OCI-LY3 (cell line): ENCODE data around the gene BABAM2.

Experiments used
- H2AFZ ChIP-seq: fragments of 200-600, 300-600 bp; shearing (Covaris generic); 2 replicates; pipeline ENCODE4 v1.6.0; 2014; ENCODE audit warnings: antibody characterized with exemption, low read depth, low read length
- H3K27ac ChIP-seq: fragments of 200-600, 300-600 bp; sonication (generic); 2 replicates; pipeline ENCODE4 v1.5.1; 2014; ENCODE audit warnings: mild to moderate bottlenecking, low read length, moderate library complexity, mixed read lengths
- H3K27me3 ChIP-seq: fragments of 200-600, 300-600 bp; sonication (generic); 2 replicates; pipeline ENCODE4 v1.6.1; 2014; ENCODE audit warnings: low read depth, low read length, mixed read lengths
- H3K36me3 ChIP-seq: fragments of 200-600, 300-600 bp; sonication (generic); replicated peaks from 2 replicates; pipeline ENCODE3; 2014; ENCODE audit warnings: low read depth, low read length, mixed read lengths
- H3K4me1 ChIP-seq: fragments of 300-600, 200-600 bp; sonication (generic); 2 replicates; pipeline ENCODE4 v1.6.1; 2014; ENCODE audit warnings: low read length, mixed read lengths
- H3K4me2 ChIP-seq: fragments of 200-600, 300-600 bp; sonication (generic); 2 replicates; pipeline ENCODE4 v1.6.1; 2014; ENCODE audit warnings: low read length, mixed read lengths
- H3K4me3 ChIP-seq: fragments of 300-600, 200-600 bp; sonication (generic); 2 replicates; pipeline ENCODE4 v1.5.1; 2014; ENCODE audit warnings: antibody characterized with exemption, mild to moderate bottlenecking, low read length, moderate library complexity
- H3K79me2 ChIP-seq: fragments of 300-600, 200-600 bp; shearing (Covaris generic); 2 replicates; pipeline ENCODE4 v1.6.1; 2014; ENCODE audit warnings: mild to moderate bottlenecking, low read length, mixed read lengths
- H3K9ac ChIP-seq: fragments of 300-600, 200-600 bp; shearing (Covaris generic); 2 replicates; pipeline ENCODE4 v1.6.0; 2014; ENCODE audit warnings: mild to moderate bottlenecking, low read length, moderate library complexity
- H3K9me3 ChIP-seq: fragments of 200-600, 300-600 bp; shearing (Covaris generic); 2 replicates; pipeline ENCODE4 v1.6.1; 2014; ENCODE audit warnings: low read length, mixed read lengths; ENCODE audit not compliant: insufficient read depth
- H4K20me1 ChIP-seq: fragments of 200-600, 300-600 bp; sonication (generic); 2 replicates; pipeline ENCODE4 v1.6.1; 2016; ENCODE audit warnings: low read length, mixed read lengths; ENCODE audit not compliant: insufficient read depth
- EZH2phosphoT487 ChIP-seq: fragments of 200-600 bp; shearing (Covaris generic); IDR thresholded peaks from 2 replicates; pipeline ENCODE4 v1.6.1; 2018; ENCODE audit warnings: antibody characterized with exemption, mixed run types, low read depth
- TF ChIP-seq, protein P1 (sequence below): fragments of 200-600, 300-600 bp; sonication (generic); IDR thresholded peaks from 2 replicates; pipeline ENCODE4 v1.5.1; 2014; ENCODE audit warnings: antibody characterized with exemption, low read length, low read depth

BABAM2 gene

DNA sequence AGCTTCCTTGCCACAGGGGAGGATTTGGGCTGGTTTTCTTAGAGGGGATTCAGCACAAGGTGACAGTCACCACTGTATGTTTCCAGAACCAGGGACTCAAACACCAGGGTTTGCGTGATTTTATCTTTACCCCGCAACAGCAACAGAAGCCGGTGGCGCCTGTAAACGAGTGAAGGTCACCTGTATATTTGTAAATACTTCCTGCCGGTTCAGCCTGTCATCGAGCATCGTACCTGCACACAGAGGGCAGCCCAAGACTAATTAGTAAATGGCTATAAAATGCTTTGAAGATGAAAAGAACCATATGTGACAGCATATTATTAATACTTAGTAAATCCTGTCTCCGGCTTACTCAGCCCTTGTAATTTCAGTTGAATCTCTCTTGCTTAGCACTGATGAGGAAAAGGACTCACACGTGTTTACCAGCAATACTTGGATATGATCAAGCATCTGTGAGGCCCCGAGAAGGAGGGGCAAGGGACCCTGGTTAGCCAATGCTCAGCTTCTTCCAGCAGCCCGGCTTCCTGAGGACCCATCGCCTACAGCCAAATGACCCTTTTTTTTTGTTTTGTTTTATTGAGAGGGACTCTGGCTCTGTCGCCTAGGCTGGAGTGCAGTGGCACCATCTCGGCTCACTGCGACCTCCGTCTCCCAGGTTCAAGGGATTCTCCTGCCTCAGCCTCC is 450.8 kb downstream of the BABAM2 start:
- H3K36me3 ChIP-seq = no peaks in the 10 kb centered on the region
- no peak overlapping the region for H3K27ac ChIP-seq
- no peak overlapping the region for H2AFZ ChIP-seq
- H3K4me1 ChIP-seq = peaks cover 11% of the 10 kb centered on the region
- TF ChIP-seq, protein P1, sequence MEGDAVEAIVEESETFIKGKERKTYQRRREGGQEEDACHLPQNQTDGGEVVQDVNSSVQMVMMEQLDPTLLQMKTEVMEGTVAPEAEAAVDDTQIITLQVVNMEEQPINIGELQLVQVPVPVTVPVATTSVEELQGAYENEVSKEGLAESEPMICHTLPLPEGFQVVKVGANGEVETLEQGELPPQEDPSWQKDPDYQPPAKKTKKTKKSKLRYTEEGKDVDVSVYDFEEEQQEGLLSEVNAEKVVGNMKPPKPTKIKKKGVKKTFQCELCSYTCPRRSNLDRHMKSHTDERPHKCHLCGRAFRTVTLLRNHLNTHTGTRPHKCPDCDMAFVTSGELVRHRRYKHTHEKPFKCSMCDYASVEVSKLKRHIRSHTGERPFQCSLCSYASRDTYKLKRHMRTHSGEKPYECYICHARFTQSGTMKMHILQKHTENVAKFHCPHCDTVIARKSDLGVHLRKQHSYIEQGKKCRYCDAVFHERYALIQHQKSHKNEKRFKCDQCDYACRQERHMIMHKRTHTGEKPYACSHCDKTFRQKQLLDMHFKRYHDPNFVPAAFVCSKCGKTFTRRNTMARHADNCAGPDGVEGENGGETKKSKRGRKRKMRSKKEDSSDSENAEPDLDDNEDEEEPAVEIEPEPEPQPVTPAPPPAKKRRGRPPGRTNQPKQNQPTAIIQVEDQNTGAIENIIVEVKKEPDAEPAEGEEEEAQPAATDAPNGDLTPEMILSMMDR = no peak
- TF ChIP-seq EZH2phosphoT487 = no peak
- H3K4me3 ChIP-seq = no peak overlapping the region
- H3K4me2 ChIP-seq = no peak overlapping the region
- H3K9ac ChIP-seq = no peak overlapping the region
- no peaks in the 10 kb centered on the region for H3K9me3 ChIP-seq
- H4K20me1 ChIP-seq = no peaks in the 10 kb centered on the region
- H3K79me2 ChIP-seq = no peaks in the 10 kb centered on the region
- no peaks in the 10 kb centered on the region for H3K27me3 ChIP-seq

DNA sequence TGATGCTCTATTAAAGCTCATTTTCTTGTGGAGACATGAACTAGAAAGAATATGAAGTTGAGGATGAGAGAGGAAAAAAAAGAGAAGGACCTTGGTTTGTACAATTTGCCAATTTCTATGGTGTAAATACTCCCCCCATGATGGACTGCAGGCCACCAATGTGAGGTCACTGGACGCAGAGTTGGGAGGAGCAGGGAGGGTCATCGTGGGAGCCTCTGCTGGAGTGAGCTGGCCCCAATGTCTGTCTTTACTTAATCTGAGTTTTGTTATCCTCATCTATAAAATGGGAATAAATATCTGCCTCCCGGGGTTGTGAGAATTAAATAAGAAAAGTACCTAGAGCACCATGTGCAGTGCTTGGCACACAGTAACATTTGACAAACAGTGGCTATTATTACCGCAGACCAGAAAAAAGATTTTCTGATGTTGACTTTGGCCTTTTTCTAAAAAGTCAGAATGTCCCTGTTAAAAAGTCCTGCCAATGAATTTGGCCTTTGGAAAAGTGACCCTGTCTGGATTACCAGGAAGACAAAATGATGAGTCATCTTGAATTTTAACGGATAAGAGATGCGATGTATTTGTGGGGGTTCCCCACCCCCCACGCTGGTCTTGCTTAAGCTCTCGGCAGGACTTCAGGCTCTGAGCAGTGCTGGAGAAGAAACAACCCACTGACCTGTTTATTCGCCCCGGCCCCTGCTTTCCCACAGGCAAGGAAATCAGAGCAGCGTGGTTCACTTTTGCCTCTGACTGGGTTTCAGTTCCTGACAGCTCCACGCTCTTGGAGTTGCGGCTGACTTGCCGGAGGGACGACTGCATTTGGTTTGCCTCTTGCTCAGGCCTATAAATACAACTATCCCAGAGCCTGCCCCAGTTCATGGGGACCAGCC is 451.8 kb downstream of the BABAM2 start:
- no peak overlapping the region for H3K9ac ChIP-seq
- no peak overlapping the region for H3K27ac ChIP-seq
- TF ChIP-seq EZH2phosphoT487 = no peak
- TF ChIP-seq, protein P1 = no peak

DNA sequence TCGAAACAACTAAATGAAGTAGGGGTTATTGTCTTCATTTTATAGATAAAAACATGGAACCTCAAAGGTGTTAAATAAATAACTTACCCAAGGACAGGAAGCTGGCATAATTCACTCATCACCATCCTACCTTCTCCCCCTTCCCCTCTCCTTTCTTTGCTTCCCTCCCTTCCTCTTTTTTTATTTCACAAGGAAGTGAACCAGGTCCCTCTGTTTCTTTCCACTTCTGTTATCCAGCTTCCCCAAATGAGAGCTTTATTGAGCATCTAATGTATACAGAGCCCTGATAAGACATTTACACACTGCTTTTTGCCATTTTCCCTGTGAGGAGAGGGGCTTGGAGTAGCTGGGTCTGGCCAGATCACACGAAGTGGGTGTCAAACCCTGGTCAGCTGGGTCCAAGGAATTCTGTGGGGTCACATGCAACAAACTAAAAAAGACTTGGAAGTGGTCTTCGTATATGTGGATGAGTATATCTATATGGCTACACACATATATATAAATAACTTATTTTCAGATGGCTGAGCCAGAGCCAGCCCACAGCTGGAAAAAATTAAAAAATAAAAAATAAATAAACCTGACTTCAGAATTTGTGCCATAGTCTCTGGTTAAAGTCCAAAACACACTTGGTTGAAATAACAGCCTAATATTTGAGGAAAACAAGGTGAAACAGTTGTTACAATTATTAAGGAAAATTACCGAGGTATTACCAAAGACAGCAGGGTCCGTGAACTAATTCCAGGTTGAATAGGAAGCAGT is 452.8 kb downstream of the BABAM2 start:
- H4K20me1 ChIP-seq = no peaks in the 10 kb centered on the region
- H3K27ac ChIP-seq = no peak overlapping the region
- peak overlapping the region; percentile 32 for H3K4me2 ChIP-seq
- no peaks in the 10 kb centered on the region for H3K36me3 ChIP-seq
- no peaks in the 10 kb centered on the region for H3K79me2 ChIP-seq
- peaks cover 11% of the 10 kb centered on the region for H3K4me1 ChIP-seq
- H3K27me3 ChIP-seq = no peaks in the 10 kb centered on the region
- H3K9me3 ChIP-seq = no peaks in the 10 kb centered on the region
- TF ChIP-seq, protein P1 = no peak
- TF ChIP-seq EZH2phosphoT487 = no peak
- no peak overlapping the region for H3K9ac ChIP-seq
- H3K4me3 ChIP-seq = no peak overlapping the region
- no peak overlapping the region for H2AFZ ChIP-seq

More for the DNA sequence above, 451.8 kb downstream of the BABAM2 start:
- H3K4me3 ChIP-seq = no peak overlapping the region
- H3K27me3 ChIP-seq = no peaks in the 10 kb centered on the region
- H3K9me3 ChIP-seq = no peaks in the 10 kb centered on the region
- H3K79me2 ChIP-seq = no peaks in the 10 kb centered on the region
- peaks cover 11% of the 10 kb centered on the region for H3K4me1 ChIP-seq
- no peaks in the 10 kb centered on the region for H4K20me1 ChIP-seq
- H2AFZ ChIP-seq = no peak overlapping the region
- peak overlapping the region; percentile 32 for H3K4me2 ChIP-seq
- H3K36me3 ChIP-seq = no peaks in the 10 kb centered on the region
